K562 (cell line): ENCODE measurements around the gene MAGI2. TPM values are rescaled to one million over a fixed set of nuclear protein-coding genes. Genes with fewer than 3 reads are reported as not detected.

ENCODE experiments used
- ATF3 ChIP-seq, 2 experiments: fragments of 450-650 bp in 1 of 2; sonication (generic) in 1 of 2; formaldehyde crosslinking in 1 of 2; IDR thresholded peaks in 1 of 2; conservative IDR thresholded peaks in 1 of 2; 2 replicates each; pipeline versions ENCODE4 v1.6.1 to v1.8.1; 2016 to 2023; ENCODE audit warnings: mild to moderate bottlenecking in 2 of 2, moderate library complexity in 2 of 2, inconsistent platforms in 1 of 2, missing genetic modification reagents in 1 of 2
- CBFA2T3 ChIP-seq: fragments of 450-650 bp; IDR thresholded peaks from 2 replicates; pipeline ENCODE4 v1.6.1; 2017
- ELF4 ChIP-seq: fragments of 450-650 bp; formaldehyde crosslinking; IDR thresholded peaks from 2 replicates; pipeline ENCODE4 v1.4.0; 2022; ENCODE audit warnings: missing genetic modification characterization
- FOXA3 ChIP-seq, 2 experiments: fragments of 450-650 bp in 1 of 2; sonication (generic) in 1 of 2; formaldehyde crosslinking; IDR thresholded peaks in 1 of 2; conservative IDR thresholded peaks in 1 of 2; 2 replicates each; pipeline versions ENCODE4 v1.4.0 to v1.8.0; 2020 to 2022; ENCODE audit warnings: mild to moderate bottlenecking in 2 of 2, missing genetic modification reagents in 1 of 2
- FOXJ2 ChIP-seq: fragments of 200-800 bp; sonication (Bioruptor generic); IDR thresholded peaks from 2 replicates; pipeline ENCODE4 v1.6.1; 2016; ENCODE audit warnings: missing genetic modification characterization, missing compliant biosample characterization
- HMBOX1 ChIP-seq: sonication (generic); IDR thresholded peaks from 2 replicates; pipeline ENCODE4 v1.6.1; 2016
- HNRNPH1 ChIP-seq: fragments of 200-400 bp; formaldehyde crosslinking; optimal IDR thresholded peaks from 2 replicates; pipeline ENCODE3; 2017; ENCODE audit warnings: low read depth, mild to moderate bottlenecking, low read length, moderate library complexity
- JUNB ChIP-seq: fragments of 450-650 bp; formaldehyde crosslinking; conservative IDR thresholded peaks from 2 replicates; pipeline ENCODE4 v1.4.0; 2020; ENCODE audit warnings: mild to moderate bottlenecking
- RFX1 ChIP-seq: fragments of 450-650 bp; IDR thresholded peaks from 2 replicates; pipeline ENCODE4 v1.6.1; 2016; ENCODE audit warnings: mild to moderate bottlenecking, moderate library complexity
- TAF7 ChIP-seq: fragments of 450-650 bp; IDR thresholded peaks from 2 replicates; pipeline ENCODE4 v1.6.1; 2016; ENCODE audit warnings: missing genetic modification characterization, missing compliant biosample characterization
- YY1 ChIP-seq, 3 experiments: IDR thresholded peaks; 2 replicates each; pipeline ENCODE4 v1.6.1; 2011; ENCODE audit warnings: low read length in 2 of 3, mild to moderate bottlenecking in 2 of 3, moderate library complexity in 2 of 3, borderline replicate concordance in 1 of 3, control low read depth in 1 of 3, low read depth in 1 of 3; ENCODE audit not compliant: insufficient read depth in 3 of 3, insufficient replicate concordance in 2 of 3, control insufficient read depth in 1 of 3, insufficient read length in 1 of 3; ENCODE audit errors: extremely low read depth in 1 of 3
- ZNF318 ChIP-seq, 2 experiments: fragments of 450-650 bp; IDR thresholded peaks; 2 replicates each; pipeline ENCODE4 v1.6.1; 2016; ENCODE audit warnings: mild to moderate bottlenecking in 2 of 2, borderline replicate concordance in 1 of 2, low read depth in 1 of 2, moderate library complexity in 1 of 2
- ZNF639 ChIP-seq, 2 experiments: fragments of 200-800 bp in 1 of 2; sonication (Bioruptor generic) in 1 of 2; sonication (generic) in 1 of 2; formaldehyde crosslinking in 1 of 2; IDR thresholded peaks in 1 of 2; conservative IDR thresholded peaks in 1 of 2; 2 replicates each; pipeline versions ENCODE4 v1.5.0 to v1.6.1; 2016 to 2020; ENCODE audit warnings: missing compliant biosample characterization in 1 of 2, missing genetic modification characterization in 1 of 2, missing genetic modification reagents in 1 of 2
- polyA plus RNA-seq, 8 experiments: library from polyadenylated mRNA; depleted of rRNA in 4 of 8; stranded (reverse) in 5 of 8; unstranded in 3 of 8; fragments of >200 nt; fragmentation: Nextera tagmentation in 2 of 8; fragmentation: Illumina TruSeq in 1 of 8; extraction: Ambion mirVana in 2 of 8; extraction: Trizol in 1 of 8; gene quantifications; 2 replicates each; pipeline versions ENCODE4 v1.2.1 to v1.2.3, GENCODE V29; 2011 to 2014; ENCODE audit warnings: inconsistent platforms in 1 of 8, missing spikeins in 1 of 8
- total RNA-seq, 7 experiments: library from RNA; depleted of rRNA in 6 of 7; stranded (reverse); fragments of >200 nt in 6 of 7; fragmentation: Illumina TruSeq in 2 of 7; extraction: Trizol in 2 of 7; gene quantifications; 2 replicates each; pipeline versions ENCODE4 v1.2.1 to v1.2.3, GENCODE V29; 2011 to 2021; ENCODE audit warnings: low replicate concordance in 1 of 7

Gene MAGI2
- total and polyA plus RNA-seq, 9 of the 15 experiments (the other 6 are each of a cell fraction or from before 2014, with no cell fraction given), result 0.27 to 1.4 (median 0.70) TPM

- TF ChIP-seq ZNF639 (CRISPR knock-in tag; conservative IDR thresholded peaks at IDR 0.05 in 1 of 2, IDR thresholded peaks at IDR 0.05 in 1 of 2), result peak in 1 of 2 experiments; percentile 86; a peak in 2 of 4 replicates
- TF ChIP-seq ZNF318 (IDR thresholded peaks at IDR 0.05; ENCODE audit: borderline replicate concordance in 1 of 2, low read depth in 1 of 2), result peak in 1 of 2 experiments; percentile 60; a peak in 1 of 4 replicates
- TF ChIP-seq JUNB (CRISPR knock-in tag), result peak; percentile 25; the same call in 1 of the 2 replicates
- TF ChIP-seq CBFA2T3, result peak; percentile 49
- no peak for TF ChIP-seq HNRNPH1
- peak; percentile 46; the same call in 1 of the 2 replicates for TF ChIP-seq ELF4
- peak; percentile 62 for TF ChIP-seq RFX1
- TF ChIP-seq YY1 (IDR thresholded peaks at IDR 0.05; ENCODE audit: borderline replicate concordance in 1 of 3, control insufficient read depth in 1 of 3, extremely low read depth in 1 of 3, insufficient read depth in 3 of 3, insufficient read length in 1 of 3, insufficient replicate concordance in 2 of 3, low read depth in 1 of 3, low read length in 2 of 3), result peak; percentile 17 to 80 (median 62)
- TF ChIP-seq FOXJ2, result 0 out of 2 replicates have a peak, but pooled peaks have one; percentile 58
- TF ChIP-seq ATF3 (IDR thresholded peaks at IDR 0.05), result peak; percentile 80
- no peak for TF ChIP-seq ATF3 (CRISPR knock-in tag; conservative IDR thresholded peaks at IDR 0.05)
- TF ChIP-seq FOXA3 (CRISPR knock-in tag; conservative IDR thresholded peaks at IDR 0.05 in 1 of 2, IDR thresholded peaks at IDR 0.05 in 1 of 2), result peak; percentile 20 to 85; a peak in 2 of 4 replicates
- peak; percentile 60 for TF ChIP-seq TAF7 (tag)
- TF ChIP-seq HMBOX1, result 0 out of 2 replicates have a peak, but pooled peaks have one; percentile 42
Observed at GRCh38 chr7:77989981-77990566, 1463.4 kb downstream of the MAGI2 start (continued).
